A673 (cell line): ENCODE measurements around the gene SIDT2.

Source experiments
- CTCF ChIP-seq: fragments of 300-800, 200-600 bp; sonication (generic); conservative IDR thresholded peaks from 2 replicates; pipeline ENCODE4 v1.5.1; 2017; ENCODE audit warnings: low read depth, mild to moderate bottlenecking, antibody characterized with exemption, low read length, moderate library complexity, mixed read lengths
- EZH2 ChIP-seq: fragments of 200-600 bp; sonication (generic); IDR thresholded peaks from 2 replicates; pipeline ENCODE4 v1.6.1; 2017; ENCODE audit warnings: borderline replicate concordance, low read depth, mild to moderate bottlenecking, mixed read lengths, antibody characterized with exemption, low read length; ENCODE audit not compliant: poor library complexity, severe bottlenecking

- TF ChIP-seq EZH2 (no peak), CTCF (no peak)
Observed at GRCh38 chr11:117225553-117226170, 47.1 kb downstream of the SIDT2 start.
